ENCODE data around the gene ANKRD49.

Gene ANKRD49, protein sequence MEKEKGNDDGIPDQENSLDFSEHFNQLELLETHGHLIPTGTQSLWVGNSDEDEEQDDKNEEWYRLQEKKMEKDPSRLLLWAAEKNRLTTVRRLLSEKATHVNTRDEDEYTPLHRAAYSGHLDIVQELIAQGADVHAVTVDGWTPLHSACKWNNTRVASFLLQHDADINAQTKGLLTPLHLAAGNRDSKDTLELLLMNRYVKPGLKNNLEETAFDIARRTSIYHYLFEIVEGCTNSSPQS

DNA sequence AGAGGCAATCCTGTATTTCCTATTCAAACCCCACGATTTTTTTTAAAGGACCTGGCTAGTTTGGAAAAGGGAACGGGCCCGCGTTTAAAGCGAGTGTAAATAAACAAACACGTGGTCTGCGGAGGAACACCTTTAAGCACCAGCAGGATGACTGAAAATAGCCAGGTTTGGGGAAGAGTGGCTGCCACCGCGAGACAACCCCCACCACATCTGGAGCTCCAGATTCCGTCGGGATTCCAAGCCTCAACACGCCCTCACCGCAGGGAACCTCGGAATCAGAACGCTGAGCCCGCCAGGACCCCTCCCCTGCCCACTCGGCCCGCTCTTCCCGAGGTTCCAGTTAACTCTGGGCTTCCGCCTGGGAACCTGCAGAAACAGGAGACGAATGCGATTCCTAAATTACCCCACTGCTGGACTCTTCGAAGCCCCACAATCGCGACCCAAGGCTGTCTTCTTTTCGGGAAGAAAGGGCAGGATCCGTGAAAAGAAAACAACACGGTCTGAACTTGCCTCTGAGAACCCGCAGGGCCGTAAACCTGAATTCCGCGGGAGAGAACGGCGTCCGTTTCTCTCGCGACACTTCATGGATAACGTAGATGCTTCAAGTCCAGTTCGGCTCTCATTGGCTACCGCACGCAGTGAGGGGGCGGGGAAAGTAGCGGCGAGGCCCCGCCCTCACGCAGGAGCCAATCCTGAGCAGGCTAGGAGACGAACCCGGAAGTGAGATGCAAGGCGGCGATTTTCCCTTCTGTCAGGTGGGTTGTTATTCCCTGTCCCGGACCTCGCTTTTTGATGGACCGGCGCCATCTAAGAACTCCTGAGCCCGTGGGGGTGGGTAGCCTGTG lies at the start of gene ANKRD49, which contains the start of gene MRE11:
Gene ANKRD49 (plus strand): TSS at position 704 of the 845 bp plus-strand sequence. CDS start 2,710 bp downstream, outside the sequence.
Gene MRE11 (minus strand): TSS at position 564 of the 845 bp plus-strand sequence. CDS start 1,043 bp downstream, outside the sequence.
- DNase-seq (ENCODE audit: low read depth, low spot score), result peak; percentile 99

DNA sequence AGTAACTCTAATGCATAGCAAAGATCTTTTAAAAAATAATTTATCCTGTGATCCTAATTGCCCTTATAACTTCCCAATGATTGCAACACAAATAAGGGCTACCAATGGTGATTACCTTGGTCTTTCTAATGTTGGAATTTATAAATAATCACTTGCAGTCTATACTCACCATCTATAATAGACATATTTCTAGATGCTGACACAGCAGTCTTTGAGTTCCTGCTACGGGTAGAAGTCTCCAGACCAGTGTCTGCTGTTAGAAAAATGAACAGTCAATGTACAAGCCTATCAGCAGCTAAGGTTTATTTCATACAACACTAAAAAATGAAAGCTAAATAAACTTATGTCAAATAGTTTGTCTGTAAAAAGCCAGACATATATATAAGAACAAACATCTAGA lies 48.1 kb upstream of the ANKRD49 start:
- DNase-seq (ENCODE audit: low read depth, low spot score), result no peak

DNA sequence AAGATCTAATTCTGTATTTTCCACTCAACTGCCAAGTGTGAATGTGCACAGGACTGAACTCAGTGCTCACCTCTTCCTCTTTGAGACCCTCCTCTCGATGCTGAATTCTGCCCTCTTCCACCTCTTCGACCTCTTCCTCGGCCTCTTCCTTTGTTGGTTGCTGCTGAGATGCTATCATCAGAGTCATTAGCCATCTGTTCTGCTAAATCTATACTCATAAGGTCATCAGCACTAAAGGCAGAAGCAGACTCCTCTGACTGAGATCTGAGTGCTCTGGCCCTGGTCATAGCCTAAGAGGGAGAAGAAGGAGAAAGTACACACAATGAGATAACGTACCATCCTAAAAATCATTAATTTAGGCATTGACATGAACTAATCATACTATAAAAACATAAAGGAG lies 46.6 kb upstream of the ANKRD49 start:
- DNase-seq (ENCODE audit: low read depth, low spot score), result no peak

DNA sequence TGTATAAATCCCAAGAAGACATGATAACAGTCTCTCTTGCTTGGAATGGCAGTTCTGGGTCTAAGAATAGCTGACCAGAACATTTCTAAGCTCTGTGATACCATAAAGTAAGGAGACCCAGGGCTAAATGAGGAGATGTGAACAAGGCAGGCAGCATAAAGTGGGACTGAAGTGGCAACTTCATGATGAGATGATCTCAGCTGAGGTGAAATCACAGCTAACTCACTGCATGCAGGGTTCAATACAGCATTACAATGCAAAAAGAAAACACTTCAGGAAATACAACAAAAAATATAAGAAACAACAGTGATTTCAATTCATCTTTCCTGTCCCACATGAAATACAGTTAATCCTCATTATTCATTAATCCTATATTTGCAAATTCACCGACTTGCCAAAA lies 44.8 kb upstream of the ANKRD49 start:
- no peak for DNase-seq (ENCODE audit: low read depth, low spot score)

DNA sequence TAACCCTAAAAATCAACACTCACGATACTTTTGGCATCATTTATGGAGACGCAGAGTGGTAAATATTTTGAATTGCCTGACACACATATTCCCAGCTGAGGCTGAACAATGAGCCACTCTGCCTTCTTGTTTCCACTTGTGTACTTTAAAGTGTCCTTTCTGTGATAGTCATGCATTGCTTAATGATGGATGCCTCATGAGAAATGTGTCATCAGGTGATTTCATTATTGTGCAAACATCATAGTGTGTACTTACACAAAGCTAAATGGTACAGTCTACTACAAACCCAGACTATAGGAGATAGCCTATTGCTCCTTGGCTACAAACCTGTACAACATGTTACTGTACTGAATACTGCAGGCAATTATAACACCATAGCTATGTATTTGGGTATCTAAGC lies 44.3 kb upstream of the ANKRD49 start:
- no peak for DNase-seq (ENCODE audit: low read depth, low spot score)

DNA sequence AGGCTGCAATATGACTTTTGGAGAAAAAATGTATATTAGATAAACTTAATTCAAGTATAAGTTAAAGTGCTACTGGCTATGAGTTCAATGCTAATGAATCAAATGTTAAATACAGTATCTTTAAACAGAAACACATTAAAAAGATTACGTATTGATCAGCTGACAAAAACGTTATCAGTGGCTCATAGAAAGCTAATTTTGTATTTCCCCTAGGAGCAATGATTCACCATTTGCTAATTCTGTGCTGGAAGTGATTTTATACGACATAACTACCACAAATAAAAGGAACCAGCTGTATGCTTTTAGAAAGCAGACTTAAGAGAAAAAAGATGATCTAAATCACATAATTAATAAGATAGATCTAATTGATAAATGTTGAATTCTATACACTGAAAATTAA lies 43.7 kb upstream of the ANKRD49 start:
- no peak for DNase-seq (ENCODE audit: low read depth, low spot score)

DNA sequence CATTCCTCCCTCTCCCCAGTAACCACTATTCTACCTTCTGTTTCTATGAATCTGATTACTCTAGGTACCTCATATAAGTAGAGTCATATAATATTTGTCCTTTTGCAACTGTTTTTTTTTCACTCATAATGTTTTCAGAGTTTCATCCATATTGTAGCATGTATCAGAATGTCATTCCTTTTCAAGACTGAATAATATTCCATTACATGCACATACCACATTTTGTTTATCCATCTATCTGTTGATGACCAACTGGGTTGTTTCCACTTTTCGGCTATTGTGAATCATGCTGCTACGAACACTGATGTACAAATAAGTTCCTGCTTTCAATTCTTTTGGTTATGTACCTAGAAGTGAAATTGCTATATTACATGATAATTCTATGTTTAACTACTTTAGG lies 40.8 kb upstream of the ANKRD49 start:
- no peak for DNase-seq (ENCODE audit: low read depth, low spot score)

DNA sequence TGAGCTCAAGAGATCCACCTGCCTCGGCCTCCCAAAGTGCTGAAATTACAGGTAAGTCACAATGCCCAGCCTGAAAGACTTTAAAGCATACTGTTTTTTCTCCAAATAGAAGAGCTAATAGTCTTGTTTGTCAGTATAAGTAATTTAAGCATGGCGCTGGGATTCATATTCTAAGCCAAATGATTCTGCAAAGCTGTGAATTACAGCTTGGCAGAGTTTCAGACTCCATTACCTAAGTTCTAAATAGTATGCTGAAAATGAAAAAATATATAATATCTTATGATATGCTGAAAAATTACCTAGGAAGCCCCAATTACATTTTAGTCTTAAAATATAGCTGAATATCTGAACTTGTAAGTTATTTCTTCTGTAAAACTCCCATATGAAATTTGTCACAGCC lies 39.5 kb upstream of the ANKRD49 start:
- no peak for DNase-seq (ENCODE audit: low read depth, low spot score)

DNA sequence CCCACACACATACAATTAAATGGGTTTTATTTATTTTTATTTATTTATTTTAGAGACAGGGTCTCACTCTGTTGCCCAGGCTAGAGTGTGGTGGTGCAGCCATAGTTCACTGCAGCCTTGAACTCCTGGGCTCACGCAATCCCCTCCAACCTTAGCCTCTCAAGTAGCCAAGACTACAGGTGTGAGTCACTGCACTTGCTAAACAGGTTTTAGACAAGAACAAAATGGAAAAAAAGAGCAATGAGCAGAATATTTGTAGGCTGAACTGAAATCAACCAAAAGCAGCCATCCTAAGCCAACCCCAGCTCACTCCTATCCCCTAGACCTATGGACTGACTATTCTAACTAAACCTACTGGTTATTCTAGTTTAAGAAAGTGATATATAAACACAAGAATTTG lies 37.9 kb upstream of the ANKRD49 start:
- DNase-seq (ENCODE audit: low read depth, low spot score), result no peak

DNA sequence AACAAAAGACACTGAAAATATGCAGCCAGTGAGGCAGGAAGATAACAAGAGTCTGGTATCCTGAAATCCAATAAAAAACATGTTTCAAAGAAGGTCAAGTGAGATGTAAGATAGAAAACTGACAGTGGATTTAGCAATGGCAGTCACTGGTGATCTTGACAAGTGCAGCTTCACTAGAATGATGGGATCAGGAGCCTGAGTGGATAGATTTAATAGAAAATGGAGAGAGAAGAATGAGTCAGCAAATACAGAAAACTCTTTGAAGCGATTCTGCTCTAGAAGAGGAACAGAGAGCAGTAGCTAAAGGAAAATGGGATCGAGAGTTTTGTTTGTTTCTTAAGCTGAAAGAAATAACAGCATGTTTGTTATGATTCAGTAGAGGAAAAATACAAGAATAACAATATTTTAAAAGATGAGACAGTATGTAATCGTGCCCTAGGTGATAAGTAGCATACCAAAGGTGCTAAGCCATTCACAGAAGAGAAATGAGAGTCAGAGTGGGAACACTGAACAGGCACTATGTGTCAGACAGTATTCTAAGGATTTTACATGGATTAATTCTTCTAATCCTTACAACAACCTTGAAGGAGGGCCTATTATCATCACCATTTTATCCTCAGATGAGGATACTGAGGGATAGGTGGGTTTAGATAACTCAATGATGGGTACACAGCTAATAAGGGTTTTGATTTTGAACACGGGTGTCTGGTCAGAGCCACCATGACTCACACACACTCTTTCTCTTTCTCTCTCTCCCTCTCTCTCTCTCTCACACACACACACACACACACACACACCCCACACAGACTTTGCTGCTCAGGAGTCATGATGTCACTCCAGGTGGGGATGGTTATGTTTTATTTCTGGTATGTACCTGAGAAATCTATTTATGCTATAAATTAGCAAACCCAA lies 36.4 kb upstream of the ANKRD49 start:
- DNase-seq (ENCODE audit: low read depth, low spot score), result no peak

DNA sequence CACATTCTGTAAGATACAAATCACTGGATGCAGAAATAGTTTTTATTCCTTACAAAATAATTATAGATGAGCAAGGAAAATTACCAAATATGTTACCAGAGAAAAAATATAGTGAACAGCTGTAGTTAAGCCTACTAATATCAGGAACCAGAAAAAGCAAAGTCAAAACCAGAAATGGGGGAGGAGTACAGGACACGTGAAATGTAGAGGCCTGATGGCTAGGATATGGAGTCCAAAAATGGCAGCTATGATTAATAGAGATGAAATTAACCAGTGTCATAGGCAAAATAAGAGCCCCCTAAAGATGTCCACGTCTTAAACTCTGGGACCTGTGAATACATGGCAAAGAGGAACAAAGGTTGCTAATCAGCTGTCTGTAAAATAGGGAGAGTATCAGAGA lies 34.2 kb upstream of the ANKRD49 start:
- DNase-seq (ENCODE audit: low read depth, low spot score), result no peak

DNA sequence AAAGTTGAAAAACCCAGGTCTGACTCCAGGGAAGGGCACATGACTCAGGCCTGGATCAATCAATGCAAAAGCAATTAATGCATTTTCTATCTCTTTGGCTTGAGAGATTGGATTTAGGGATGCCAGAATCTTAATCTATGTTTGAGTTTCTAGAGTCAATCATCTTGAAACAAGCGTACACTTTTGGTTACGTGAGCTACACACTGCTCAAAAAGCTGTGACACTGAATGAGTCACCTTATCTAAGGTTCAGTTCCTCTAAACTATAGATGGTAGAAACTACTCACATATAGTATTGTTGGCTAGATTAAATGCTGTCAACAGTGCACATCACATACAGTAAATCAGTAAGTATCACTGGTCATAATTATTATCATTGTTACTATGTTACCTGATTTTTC lies 24.4 kb upstream of the ANKRD49 start:
- DNase-seq (ENCODE audit: low read depth, low spot score), result no peak

DNA sequence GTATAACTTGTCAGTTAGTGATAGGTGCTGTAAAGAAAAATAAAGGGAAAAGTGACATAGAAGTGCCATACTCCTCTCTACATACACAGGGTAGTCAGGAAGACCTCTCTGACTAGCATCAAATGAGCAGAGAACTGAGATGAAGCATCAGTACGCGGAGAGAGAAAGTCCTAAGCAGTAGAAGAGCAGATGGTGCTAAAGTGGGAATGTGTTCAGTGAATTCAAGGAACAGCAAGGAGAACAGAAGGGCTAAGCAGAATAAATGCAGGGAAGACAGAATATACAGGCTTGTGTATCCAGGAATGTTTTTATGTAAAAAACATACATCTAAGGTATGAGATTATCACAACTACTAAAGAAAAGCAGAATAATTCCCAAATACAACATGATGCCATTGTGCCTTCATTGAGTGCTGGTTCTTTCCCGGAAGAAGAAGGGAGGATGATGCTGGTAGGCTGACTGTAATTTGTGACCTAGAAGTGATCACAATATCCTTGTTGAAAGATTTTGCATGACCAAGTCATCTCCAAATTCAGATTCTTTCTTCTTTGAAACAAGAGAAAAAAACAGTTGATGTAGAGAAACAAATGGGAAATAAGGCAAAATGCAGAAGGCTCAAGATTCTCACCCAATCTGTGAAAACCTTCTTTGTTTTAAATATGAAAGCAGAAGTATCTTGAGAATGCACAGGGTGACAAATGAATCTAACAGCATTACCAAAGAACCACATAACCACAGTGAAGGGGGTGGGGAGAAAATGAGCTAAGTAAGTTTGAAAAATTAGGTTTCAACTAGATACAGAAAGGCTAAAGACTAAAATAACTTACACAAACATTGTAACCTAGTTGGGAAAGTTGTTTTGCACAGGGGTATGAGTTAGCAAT lies 20.6 kb upstream of the ANKRD49 start:
- no peak for DNase-seq (ENCODE audit: low read depth, low spot score)

DNA sequence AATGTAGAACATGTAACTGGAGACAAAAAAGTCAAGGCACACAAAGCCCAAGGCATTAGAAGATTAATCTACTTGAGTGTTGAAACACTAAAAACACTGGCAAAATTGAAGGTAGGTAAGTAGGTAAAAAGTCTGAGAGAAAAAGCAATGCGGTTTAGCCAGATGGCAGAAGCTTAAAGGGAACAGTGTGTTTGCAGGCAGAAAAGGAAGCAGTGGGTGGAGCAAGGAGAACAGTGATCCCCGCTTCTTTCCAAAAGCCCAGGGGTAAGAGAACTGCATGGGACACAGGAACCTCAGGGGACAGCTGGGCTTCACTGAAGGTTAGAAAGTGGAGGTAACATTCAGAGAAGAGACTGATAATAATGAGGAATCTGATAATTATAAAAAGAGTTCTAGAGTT lies 16.2 kb upstream of the ANKRD49 start:
- no peak for DNase-seq (ENCODE audit: low read depth, low spot score)

DNA sequence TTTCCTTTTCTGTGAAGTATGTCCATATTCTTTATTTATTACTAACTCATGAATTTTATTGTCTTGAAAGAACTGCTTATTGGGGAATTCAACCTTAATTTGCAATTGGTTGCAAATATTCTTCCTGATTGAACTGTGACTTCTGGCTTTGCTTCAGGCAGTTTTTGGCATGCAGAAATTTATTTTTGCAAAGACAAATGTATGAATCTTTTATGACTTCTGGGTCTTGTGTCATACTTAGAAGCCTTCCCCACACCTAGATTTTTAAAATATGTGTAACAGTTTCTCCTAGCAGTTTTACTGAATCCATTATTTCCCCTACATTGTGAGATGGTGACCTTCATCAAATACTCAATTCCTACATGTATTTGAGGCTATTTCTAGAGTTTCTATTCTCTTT lies 12.4 kb upstream of the ANKRD49 start:
- DNase-seq (ENCODE audit: low read depth, low spot score), result no peak

DNA sequence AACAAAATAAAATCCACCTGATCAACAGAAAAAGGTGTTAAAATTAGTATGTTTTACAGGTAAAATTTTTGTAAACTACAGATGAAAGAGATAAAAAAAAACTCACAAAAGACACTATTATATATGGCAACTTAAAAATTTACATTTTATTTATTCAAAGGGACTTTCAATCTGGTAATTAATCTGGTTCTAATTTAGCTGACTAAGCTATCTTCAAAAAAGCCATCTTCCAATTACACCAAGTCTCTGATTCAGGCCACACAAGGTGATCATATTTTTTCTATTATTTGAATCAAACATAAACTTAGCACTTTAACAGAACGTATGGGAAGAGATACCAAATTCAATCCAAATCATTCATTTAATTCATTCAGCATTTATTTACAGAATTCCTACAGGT lies 7.7 kb upstream of the ANKRD49 start:
- no peak for DNase-seq (ENCODE audit: low read depth, low spot score)

DNA sequence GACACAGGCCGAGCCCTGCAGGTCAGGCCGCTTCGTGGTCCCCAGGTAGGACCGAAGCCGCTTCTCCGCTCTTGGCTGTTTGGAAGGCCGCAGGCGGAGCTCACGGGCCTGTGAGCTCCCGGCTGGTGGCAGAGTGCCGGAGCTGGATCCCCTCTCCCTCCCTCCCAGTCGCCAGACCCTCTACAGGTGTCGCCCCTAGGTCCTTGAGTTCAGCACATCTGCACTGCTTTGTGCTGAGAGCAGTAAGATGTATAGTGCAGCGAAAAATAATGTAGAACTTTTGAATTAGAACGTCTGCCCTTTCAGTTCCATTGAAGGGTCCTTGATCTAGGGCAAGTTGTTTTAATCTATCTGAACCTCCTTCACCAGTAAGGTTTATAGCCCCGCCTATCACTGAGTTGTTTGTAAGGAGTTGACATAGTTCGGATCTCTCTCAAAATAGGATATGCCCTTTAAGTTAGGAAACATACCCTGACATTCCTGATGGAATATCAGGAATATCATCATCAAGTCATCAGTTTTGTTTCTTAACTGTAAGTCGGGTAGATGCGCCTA lies 419 bp downstream of the ANKRD49 start:
- no peak for DNase-seq (ENCODE audit: low read depth, low spot score)

DNA sequence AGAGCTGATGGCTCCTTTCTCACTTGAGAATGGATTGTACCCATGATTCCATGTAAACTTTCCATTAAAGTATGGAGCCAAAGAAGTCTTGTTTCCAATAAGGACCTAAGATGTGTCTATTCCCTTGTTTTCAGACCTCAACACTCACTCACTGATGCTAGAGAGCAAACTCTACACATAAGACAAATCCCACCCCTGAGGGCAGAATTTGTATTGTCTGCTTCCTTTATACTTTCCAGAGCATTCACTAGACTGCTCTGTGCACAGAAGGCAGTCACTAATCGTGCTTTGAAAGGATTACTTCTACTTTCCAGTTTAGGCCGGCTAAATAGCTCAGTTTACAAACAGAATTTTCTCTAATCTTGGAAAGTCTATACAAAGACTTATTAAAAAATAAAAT lies 6.4 kb downstream of the ANKRD49 start:
- DNase-seq (ENCODE audit: low read depth, low spot score), result no peak

DNA sequence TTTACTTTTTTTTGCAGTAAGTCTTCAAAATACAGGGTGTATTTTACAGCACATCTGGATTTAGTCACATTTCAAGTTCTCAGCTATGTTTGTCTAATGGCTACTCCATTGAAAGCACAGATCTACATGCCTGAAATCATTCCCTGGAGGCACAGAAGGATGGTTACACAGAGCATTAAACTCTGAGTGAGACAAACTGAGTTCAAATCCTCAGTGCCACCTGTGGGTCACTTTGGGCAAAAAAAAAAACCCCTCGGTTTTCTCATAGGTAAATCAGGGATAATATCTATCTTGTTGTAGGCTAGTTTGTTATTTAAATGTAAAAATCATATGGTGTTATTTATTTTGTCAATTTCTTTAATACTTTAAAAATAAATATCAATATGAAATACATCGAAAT lies 7.7 kb downstream of the ANKRD49 start:
- no peak for DNase-seq (ENCODE audit: low read depth, low spot score)

DNA sequence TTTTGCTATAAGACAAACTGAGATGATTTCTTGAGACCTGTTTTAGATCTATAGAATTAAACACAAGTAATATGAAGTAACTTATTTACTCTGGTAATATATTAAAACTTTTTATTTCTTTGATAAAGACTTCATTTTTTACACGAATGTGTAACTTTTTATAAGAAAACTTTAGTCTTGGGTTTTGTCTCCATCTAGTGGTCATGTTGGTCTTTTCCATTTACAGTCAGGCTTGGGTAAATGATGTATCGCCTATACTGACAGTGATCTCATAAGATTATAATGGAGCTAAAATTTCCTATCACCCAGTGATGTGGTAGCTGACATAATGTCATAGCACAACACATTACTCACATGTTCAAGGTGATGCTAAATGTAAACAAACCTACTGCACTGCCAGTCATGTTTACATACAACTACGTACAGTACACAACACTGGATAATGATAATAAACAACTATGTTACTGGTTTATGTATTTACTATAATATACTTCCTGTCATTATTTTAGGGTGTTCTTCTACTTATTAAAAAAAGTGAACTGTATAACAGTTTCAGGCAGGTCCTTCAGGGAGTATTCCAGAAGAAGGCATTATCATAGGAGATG lies 11.0 kb downstream of the ANKRD49 start:
- DNase-seq (ENCODE audit: low read depth, low spot score), result no peak

Data from ELF-1 (cell line).